ENCODE measurements around the gene CYP3A4. TPM values are rescaled to one million over a fixed set of nuclear protein-coding genes. Genes with fewer than 3 reads are reported as not detected.
"Not testable (repeated sequence)": the region's sequence is repeated elsewhere in the genome, so short reads cannot be mapped to it uniquely, and the experiment has no call there.

Gene CYP3A4
- total RNA-seq, 2 donors from 2014 or later: not detected

GRCh38 chr7:99728615-99729014 lies 55.4 kb downstream of the CYP3A4 start:
- no peaks in the 10 kb centered on the region for H3K36me3 ChIP-seq
- H3K9me3 ChIP-seq: no peaks in the 10 kb centered on the region
- DNase-seq (ENCODE audit: low spot score) (no peak), ATAC-seq (ENCODE audit: insufficient number of reproducible peaks, low FRiP score, low read depth) (no peak)
- no peak overlapping the region for H3K4me3 ChIP-seq
- H3K27me3 ChIP-seq (replicated peaks; ENCODE audit: insufficient read depth): no peaks in the 10 kb centered on the region
- TF ChIP-seq CTCF (IDR thresholded peaks at IDR 0.05): no peak
- H3K27ac ChIP-seq: no peak overlapping the region
- no peaks in the 10 kb centered on the region for H3K4me1 ChIP-seq (ENCODE audit: control insufficient read depth in 1 of 2, low read depth in 2 of 2)

GRCh38 chr7:99723201-99723600 lies 60.8 kb downstream of the CYP3A4 start:
- H3K27ac ChIP-seq; ATAC-seq (ENCODE audit: insufficient number of reproducible peaks, low FRiP score, low read depth); H3K4me3 ChIP-seq; H3K36me3 ChIP-seq; H3K4me1 ChIP-seq (ENCODE audit: control insufficient read depth in 1 of 2, low read depth in 2 of 2); DNase-seq (ENCODE audit: low spot score); H3K9me3 ChIP-seq; H3K27me3 ChIP-seq (replicated peaks; ENCODE audit: insufficient read depth): not testable (repeated sequence)

- no peaks in the 10 kb centered on the region for H3K9me3 ChIP-seq
- TF ChIP-seq CTCF (IDR thresholded peaks at IDR 0.05): no peak
- ATAC-seq (ENCODE audit: insufficient number of reproducible peaks, low FRiP score, low read depth) (no peak), DNase-seq (ENCODE audit: low spot score) (no peak)
- no peaks in the 10 kb centered on the region for H3K36me3 ChIP-seq
- no peak overlapping the region for H3K27ac ChIP-seq
- no peaks in the 10 kb centered on the region for H3K27me3 ChIP-seq (replicated peaks; ENCODE audit: insufficient read depth)
- no peaks in the 10 kb centered on the region for H3K4me1 ChIP-seq (ENCODE audit: control insufficient read depth in 1 of 2, low read depth in 2 of 2)
- H3K4me3 ChIP-seq: no peak overlapping the region
Observed at GRCh38 chr7:99720800-99721595, 63.0 kb downstream of the CYP3A4 start.

- Histone ChIP-seq H3K4me1 (ENCODE audit: control insufficient read depth in 1 of 2, low read depth in 2 of 2) (no peaks in the 10 kb centered on the region), H3K9me3 (no peaks in the 10 kb centered on the region), H3K27ac (no peak overlapping the region), H3K27me3 (replicated peaks; ENCODE audit: insufficient read depth) (no peaks in the 10 kb centered on the region), H3K36me3 (no peaks in the 10 kb centered on the region), H3K4me3 (no peak overlapping the region)
- DNase-seq (ENCODE audit: low spot score): no peak
- TF ChIP-seq CTCF (IDR thresholded peaks at IDR 0.05): no peak
- ATAC-seq (ENCODE audit: insufficient number of reproducible peaks, low FRiP score, low read depth): no peak
Observed at GRCh38 chr7:99719996-99720769, 63.8 kb downstream of the CYP3A4 start.

GRCh38 chr7:99713995-99714570 lies 69.9 kb downstream of the CYP3A4 start:
- ATAC-seq (ENCODE audit: insufficient number of reproducible peaks, low FRiP score, low read depth): no peak
- H3K9me3 ChIP-seq: no peaks in the 10 kb centered on the region

More at GRCh38 chr7:99713995-99714570, 69.9 kb downstream of the CYP3A4 start:
- TF ChIP-seq CTCF (IDR thresholded peaks at IDR 0.05): no peak
- Histone ChIP-seq H3K27ac (no peak overlapping the region), H3K4me3 (no peak overlapping the region), H3K27me3 (replicated peaks; ENCODE audit: insufficient read depth) (no peaks in the 10 kb centered on the region), H3K4me1 (ENCODE audit: control insufficient read depth in 1 of 2, low read depth in 2 of 2) (no peaks in the 10 kb centered on the region), H3K36me3 (no peaks in the 10 kb centered on the region)
- no peak for DNase-seq (ENCODE audit: low spot score)

Measured in thoracic aorta (tissue), 2 donors.